ENCODE results near the gene NAALADL2.

- TF ChIP-seq CTCF (IDR thresholded peaks at IDR 0.05; ENCODE audit: borderline replicate concordance, extremely low read depth, low read length, poor library complexity, severe bottlenecking), result no peak
- TF ChIP-seq EZH2 (IDR thresholded peaks at IDR 0.05; ENCODE audit: borderline replicate concordance, low read depth, low read length, severe bottlenecking), result no peak
Measured at GRCh38 chr3:175082631-175083030, 223.5 kb downstream of the NAALADL2 start.

Measured in DND-41 (cell line).